G401.6 (cell line): Measurements from ENCODE around the gene PRG3.

ENCODE experiments used
- FAIRE-seq: peaks from 2 replicates; lab custom pipeline; 2012; peaks lifted over from hg19 to GRCh38; lab: Jason Lieb, UNC

The PRG3 gene

DNA sequence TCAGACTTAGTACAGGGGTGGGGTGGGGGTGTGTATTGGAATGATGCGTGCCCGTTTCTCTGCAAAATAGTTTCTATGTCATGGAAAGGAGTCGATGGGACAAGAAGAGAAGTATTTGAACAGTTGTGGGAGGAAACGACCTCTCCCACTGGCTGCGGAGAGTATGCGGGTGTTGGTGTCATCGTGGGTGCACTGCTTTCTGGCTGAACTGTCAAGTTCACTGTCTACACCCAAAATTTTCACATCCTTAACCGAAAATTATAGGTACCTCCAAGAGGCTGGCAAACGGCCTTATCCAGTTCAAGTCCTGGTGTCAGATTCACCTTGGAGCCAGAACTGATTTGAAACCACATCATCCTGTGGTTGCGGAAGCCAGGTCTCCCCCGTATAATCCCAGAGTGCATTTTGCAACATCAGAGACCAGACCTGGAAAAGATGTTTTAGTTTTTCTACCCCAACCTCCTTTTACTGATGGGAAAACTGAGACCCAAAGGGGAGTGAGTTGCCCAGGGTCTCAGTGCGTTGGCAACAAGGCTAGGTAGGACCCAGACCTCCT lies 44.8 kb downstream of the PRG3 start:
- FAIRE-seq = no peak

DNA sequence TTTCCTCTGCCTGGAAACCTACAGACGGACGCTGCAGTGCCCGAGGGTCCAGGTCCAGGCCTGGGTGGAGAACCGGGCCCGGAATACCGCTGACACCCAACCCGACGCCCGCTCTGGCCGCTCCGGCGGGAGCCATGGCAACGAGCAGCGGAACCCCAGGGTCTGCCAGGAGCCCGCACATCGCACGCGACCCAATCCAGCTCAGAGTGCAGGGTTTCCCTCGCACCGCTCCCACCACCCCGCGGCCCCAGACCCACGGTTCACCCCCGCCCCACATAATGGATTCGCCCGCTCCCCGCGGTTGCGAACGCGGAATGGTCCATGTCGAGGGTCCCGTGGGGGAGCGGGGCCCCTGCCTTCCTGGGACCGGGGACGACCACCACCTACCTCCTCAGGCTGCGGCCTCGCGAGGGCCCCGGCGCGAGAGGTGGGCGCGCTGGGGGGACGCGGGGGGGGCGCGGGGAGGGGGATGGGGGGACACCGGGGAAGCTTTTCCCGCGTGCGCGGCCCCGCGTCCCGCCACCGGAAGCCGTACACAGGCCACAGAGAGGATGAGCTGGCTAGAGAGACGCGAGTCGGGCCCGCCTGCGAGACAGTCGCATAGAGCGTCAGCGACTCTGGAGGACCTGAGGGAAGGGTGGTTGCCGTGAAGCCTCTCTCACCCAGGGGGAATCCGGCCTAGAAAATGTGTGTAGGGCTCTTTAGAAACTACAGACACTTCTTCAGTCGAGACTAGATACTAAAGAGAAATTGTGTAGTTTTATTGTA lies 45.4 kb downstream of the PRG3 start, which contains the start of gene SSRP1:
TSS of gene SSRP1 (minus strand) at position 550 of the 768 bp plus-strand sequence. CDS start 771 bp downstream, outside the sequence.
- no peak for FAIRE-seq

DNA sequence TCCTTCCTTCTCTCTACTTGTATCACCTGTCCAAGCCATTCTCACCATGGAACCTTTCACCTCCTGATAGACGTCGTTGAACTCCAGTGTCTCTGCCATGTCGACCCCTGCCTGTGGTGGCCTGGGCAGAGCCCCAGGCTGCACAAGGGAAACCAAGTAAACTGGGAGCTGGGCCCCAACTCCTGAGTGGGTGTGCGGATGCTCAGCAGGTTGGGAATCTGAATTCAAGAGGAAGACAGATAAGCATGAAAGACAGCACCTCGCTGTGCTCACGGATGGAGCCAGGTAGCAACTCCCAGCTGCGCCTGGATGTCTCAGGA lies 46.0 kb downstream of the PRG3 start:
- FAIRE-seq = no peak

DNA sequence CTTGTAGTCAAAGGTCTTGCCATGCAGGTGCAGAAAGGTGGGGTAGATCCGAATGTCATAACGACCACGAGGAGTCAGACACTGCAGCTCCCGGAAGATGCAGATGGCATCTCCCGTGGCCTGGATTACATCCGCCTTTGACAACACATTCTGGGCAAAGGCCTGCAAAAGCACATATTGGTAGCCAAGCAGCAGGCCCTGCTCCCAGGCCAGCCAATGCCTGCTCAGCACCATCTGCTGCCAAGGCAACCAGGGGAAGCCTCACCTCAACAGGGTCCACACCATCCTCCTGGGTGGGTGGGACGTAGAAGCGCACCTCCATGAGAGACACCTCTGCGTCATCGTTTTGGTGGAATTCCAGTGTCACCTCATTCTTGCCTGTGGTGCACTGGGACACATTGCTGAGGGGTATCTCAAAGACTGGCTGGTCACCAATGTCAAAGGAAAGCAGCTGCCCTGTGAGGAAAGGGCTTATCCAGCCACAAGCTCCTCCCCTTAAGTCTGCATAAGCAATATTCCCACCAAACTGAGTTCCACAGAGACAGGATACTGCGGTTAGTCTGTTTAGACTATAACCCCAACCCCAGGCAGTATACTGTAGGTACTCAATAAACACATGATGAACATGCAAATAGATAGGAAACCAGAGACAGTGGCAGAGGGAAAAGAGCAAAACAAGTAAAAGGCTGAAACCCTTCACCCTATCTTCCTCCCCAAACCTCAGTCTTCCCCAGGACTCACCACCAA lies 48.1 kb downstream of the PRG3 start:
- no peak for FAIRE-seq

DNA sequence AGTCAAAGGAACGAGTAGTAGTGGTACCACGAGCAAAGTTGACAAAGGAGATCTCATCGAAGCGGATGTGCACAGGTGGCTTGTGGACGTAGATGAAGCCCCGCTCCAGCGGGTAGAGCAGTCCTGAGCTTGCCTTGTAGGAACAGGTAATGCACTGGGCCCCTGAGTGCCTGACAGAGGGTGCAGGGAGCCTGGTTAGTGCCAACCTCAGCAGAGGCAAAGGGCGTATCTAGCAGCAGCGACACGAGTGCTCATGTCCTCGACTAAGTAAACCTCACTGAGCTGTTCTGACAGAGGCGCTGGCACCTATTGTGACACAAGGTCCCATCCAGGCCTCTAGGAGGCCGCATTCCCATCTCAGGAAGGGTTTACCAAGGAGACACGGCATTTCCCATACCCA lies 49.2 kb downstream of the PRG3 start:
- FAIRE-seq = no peak

DNA sequence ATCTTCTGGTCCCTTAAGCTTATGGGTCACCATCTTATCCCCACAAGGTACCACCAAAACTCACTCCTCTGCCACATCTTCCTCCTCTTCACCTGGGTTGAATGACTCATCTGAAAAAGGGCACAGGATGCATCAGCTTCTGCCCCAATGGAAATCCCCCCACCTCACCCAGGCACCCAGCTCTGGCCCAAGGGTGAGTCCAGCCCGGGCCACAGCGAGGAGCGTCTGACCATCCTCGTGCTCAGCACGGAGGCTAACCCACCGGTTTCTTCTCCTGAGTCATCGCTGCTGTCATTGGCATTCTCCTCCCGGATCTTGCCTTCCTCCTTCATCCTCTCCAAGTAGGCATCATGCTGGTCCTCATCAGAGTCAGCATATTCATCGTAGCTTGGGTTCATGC lies 50.9 kb downstream of the PRG3 start:
- FAIRE-seq = no peak

DNA sequence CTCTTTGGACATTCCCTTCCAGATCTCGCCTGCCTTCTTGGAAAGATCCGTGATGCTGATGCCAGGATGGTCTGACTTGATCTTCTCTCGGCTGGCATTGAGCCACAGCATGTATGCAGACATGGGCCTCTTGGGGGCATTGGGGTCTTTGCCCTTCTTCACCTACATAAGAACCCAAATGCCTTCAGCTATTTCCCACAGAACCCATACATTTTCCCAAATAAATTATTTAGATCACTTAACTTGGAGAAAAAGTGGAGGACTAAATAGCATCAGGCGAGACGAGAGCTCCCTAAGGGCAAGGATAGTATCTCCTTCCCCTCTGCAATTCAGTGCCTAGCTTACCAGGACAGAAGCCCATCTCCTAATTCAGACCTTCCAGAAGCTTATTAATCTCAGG lies 53.2 kb downstream of the PRG3 start:
- no peak for FAIRE-seq
